BLaER1 (cell line): ENCODE measurements around the gene DDOST.

Experiments used
- H3K27ac ChIP-seq: shearing (Covaris generic); formaldehyde crosslinking; 2 replicates; pipeline ENCODE4 v1.8.1; 2022
- H3K27me3 ChIP-seq: shearing (Covaris generic); formaldehyde crosslinking; 2 replicates; pipeline ENCODE4 v1.8.1; 2022
- H3K36me3 ChIP-seq: shearing (Covaris generic); formaldehyde crosslinking; 2 replicates; pipeline ENCODE4 v1.8.1; 2022
- H3K4me1 ChIP-seq: shearing (Covaris generic); formaldehyde crosslinking; 2 replicates; pipeline ENCODE4 v1.8.1; 2022
- H3K4me2 ChIP-seq: shearing (Covaris generic); formaldehyde crosslinking; 2 replicates; pipeline ENCODE4 v1.8.1; 2022
- H3K4me3 ChIP-seq: shearing (Covaris generic); formaldehyde crosslinking; 2 replicates; pipeline ENCODE4 v1.8.1; 2022
- H3K9ac ChIP-seq: shearing (Covaris generic); formaldehyde crosslinking; 2 replicates; pipeline ENCODE4 v1.8.1; 2022
- H3K9me3 ChIP-seq: shearing (Covaris generic); formaldehyde crosslinking; 2 replicates; pipeline ENCODE4 v1.8.1; 2022
- H4K20me1 ChIP-seq: shearing (Covaris generic); formaldehyde crosslinking; 2 replicates; pipeline ENCODE4 v1.8.1; 2022
- Cebpa-rat ChIP-seq: shearing (Covaris generic); IDR thresholded peaks from 2 replicates; pipeline ENCODE4 v1.8.1; 2022

The DDOST gene

DNA sequence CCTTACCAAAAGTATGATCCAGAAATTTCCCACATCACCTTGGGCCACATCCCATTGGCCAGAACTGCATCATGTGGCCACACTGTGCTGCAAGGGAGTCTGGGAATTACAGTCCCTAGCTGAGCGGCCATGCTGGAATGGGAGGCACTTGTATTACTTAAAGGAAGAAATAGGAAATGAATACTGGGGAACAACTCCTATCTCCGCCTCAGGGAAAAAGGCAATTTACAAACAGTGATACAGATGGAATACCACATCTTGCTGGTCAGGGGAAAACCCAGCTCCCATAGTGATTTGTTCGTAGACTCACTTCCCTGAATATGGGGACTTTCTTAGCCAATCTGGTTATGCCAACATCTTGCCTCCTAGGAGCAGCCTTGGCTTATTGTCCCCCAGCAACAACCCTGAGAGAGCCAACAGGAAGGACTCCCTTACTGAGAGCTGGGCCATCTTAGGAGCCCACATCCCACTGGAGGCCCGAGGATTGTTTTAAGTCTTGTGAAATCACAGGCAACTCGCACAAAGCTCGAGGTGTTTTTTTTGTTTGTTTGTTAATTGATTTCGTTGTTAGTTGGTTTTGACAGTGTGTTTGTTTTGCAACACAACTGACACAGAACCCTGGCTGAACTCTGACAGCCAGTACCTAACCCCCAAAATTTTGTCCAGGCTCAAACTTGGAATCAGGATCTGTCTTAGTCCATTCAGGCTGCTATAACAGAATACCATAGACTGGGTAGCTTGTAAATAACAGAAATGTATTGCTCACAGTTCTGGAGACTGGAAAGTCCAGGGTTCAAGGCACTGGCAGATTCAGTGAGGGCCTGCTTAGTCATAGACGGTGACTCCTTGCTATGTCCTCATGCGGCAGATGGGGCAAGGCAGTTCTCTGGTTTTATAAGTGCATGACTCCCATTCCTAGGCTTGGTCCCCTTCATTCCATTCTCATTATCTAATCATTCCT, 57.4 kb downstream of the DDOST start:
- Histone ChIP-seq H3K4me1 (no peaks in the 10 kb centered on the region), H3K4me3 (no peak overlapping the region), H3K9ac (no peak overlapping the region), H4K20me1 (no peaks in the 10 kb centered on the region), H3K27me3 (no peaks in the 10 kb centered on the region), H3K27ac (no peak overlapping the region), H3K36me3 (no peaks in the 10 kb centered on the region), H3K9me3 (no peaks in the 10 kb centered on the region), H3K4me2 (no peak overlapping the region)
- no peak for TF ChIP-seq Cebpa-rat

DNA sequence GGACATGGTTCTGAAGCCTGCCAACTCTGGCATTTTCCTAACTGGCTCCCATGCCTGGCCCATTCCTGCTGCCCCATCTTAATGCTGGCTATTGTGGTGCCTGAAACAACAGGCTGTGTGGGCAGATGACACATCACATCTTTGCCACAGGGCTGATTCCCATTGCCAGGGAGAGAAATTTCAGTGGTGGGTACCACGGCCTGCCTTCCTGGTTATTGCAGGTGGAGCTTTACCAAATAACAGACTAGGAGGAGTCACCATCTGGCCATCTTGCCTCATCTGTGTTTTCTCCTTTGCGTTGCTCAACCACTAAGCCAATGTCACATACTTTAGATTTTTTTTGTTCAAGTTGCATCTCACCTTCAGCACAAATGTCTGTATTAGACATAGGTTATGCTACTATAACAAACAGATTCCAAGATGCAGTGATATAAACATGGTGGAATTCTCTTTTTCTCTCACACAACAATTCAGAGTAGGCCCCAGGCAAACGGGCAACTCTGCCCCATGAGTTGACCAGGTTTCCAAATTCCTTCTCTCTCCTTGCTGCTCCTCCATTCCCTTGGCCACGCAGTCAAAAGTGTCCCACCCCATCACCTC, 58.2 kb downstream of the DDOST start:
- H3K4me2 ChIP-seq = no peak overlapping the region
- H3K36me3 ChIP-seq = no peaks in the 10 kb centered on the region
- no peak overlapping the region for H3K27ac ChIP-seq
- H3K9me3 ChIP-seq = no peaks in the 10 kb centered on the region
- no peaks in the 10 kb centered on the region for H4K20me1 ChIP-seq
- H3K27me3 ChIP-seq = no peaks in the 10 kb centered on the region
- no peak overlapping the region for H3K9ac ChIP-seq
- H3K4me1 ChIP-seq = no peaks in the 10 kb centered on the region
- no peak overlapping the region for H3K4me3 ChIP-seq
- no peak for TF ChIP-seq Cebpa-rat
